Fibroblast of lung (primary cell): ENCODE measurements around the gene GPR34. TPM values are rescaled to one million over a fixed set of nuclear protein-coding genes. Genes with fewer than 3 reads are reported as not detected.

Experiments used
- DNase-seq, 2 donors: peaks; one replicate each; pipeline versions ENCODE4 v3.0.0 to v3.0.0-alpha.2; 2010; ENCODE audit warnings: low read depth in 2 of 2
- H2AFZ ChIP-seq: 2 replicates; pipeline ENCODE4 v1.5.1; 2012; ENCODE audit warnings: low read length, control low read depth, inconsistent platforms
- H3K27ac ChIP-seq: 2 replicates; pipeline ENCODE4 v1.5.1; 2011; ENCODE audit warnings: low read length, control low read depth; ENCODE audit not compliant: insufficient read depth
- H3K27me3 ChIP-seq: 2 replicates; pipeline ENCODE4 v1.5.1; 2011; ENCODE audit warnings: mild to moderate bottlenecking, low read length; ENCODE audit not compliant: control insufficient read depth, insufficient read depth
- H3K36me3 ChIP-seq: 2 replicates; pipeline ENCODE4 v1.5.1; 2011; ENCODE audit warnings: low read length; ENCODE audit not compliant: control insufficient read depth, insufficient read depth
- H3K4me1 ChIP-seq: 2 replicates; pipeline ENCODE4 v1.5.1; 2011; ENCODE audit warnings: low read length; ENCODE audit not compliant: control insufficient read depth, insufficient read depth; ENCODE audit errors: extremely low read depth
- H3K4me2 ChIP-seq: 2 replicates; pipeline ENCODE4 v1.5.1; 2011; ENCODE audit warnings: low read length, control low read depth; ENCODE audit not compliant: insufficient read depth; ENCODE audit errors: extremely low read depth
- H3K4me3 ChIP-seq, 4 experiments: fragments of 200-600 bp in 1 of 4; sonication (generic) in 1 of 4; replicated peaks in 1 of 4; 2 replicates each; pipeline ENCODE4 v1.5.1; 2011 to 2016; ENCODE audit warnings: low read length in 4 of 4, low read depth in 3 of 4, mild to moderate bottlenecking in 3 of 4, control low read depth in 2 of 4, inconsistent platforms in 1 of 4, mixed read lengths in 1 of 4; ENCODE audit not compliant: insufficient read depth in 1 of 4; ENCODE audit errors: control extremely low read depth in 1 of 4
- H3K79me2 ChIP-seq: 2 replicates; pipeline ENCODE4 v1.5.1; 2012; ENCODE audit warnings: mild to moderate bottlenecking, low read length, inconsistent platforms; ENCODE audit not compliant: control insufficient read depth, insufficient read depth
- H3K9ac ChIP-seq: 2 replicates; pipeline ENCODE4 v1.5.1; 2011; ENCODE audit warnings: mild to moderate bottlenecking, low read length, control low read depth; ENCODE audit not compliant: insufficient read depth
- H3K9me3 ChIP-seq: 2 replicates; pipeline ENCODE4 v1.5.1; 2012; ENCODE audit warnings: low read depth, low read length; ENCODE audit not compliant: control insufficient read depth, insufficient read depth
- H4K20me1 ChIP-seq: 2 replicates; pipeline ENCODE4 v1.5.1; 2011; ENCODE audit warnings: low read length; ENCODE audit not compliant: control insufficient read depth, insufficient read depth; ENCODE audit errors: extremely low read depth
- EZH2 ChIP-seq: IDR thresholded peaks from 2 replicates; pipeline ENCODE4 v1.5.1; 2012; ENCODE audit warnings: low read length, control low read depth, mild to moderate bottlenecking; ENCODE audit errors: missing control alignments
- polyA plus RNA-seq, 2 donors: library from polyadenylated mRNA; depleted of rRNA in 1 of 2; stranded (reverse) in 1 of 2; unstranded in 1 of 2; fragments of >200 nt; gene quantifications; 2 replicates each; pipeline ENCODE4 v1.2.1, GENCODE V29; 2011 to 2012; ENCODE audit warnings: missing spikeins in 1 of 2
- total RNA-seq: library from RNA; depleted of rRNA; stranded (reverse); fragments of >200 nt; gene quantifications from 2 replicates; pipeline ENCODE4 v1.2.1, GENCODE V29; 2014
- TF ChIP-seq, protein P1 (sequence below), 2 donors: IDR thresholded peaks in 1 of 2; conservative IDR thresholded peaks in 1 of 2; 1 replicate in 1 of 2; 2 replicates in 1 of 2; pipeline ENCODE4 v1.5.1; 2011 to 2012; ENCODE audit warnings: low read length in 2 of 2, control low read depth in 1 of 2, inconsistent platforms in 1 of 2, low read depth in 1 of 2, mild to moderate bottlenecking in 1 of 2

Gene GPR34
- total and polyA plus RNA-seq, 2 donors (not counting 1 experiment from before 2014, with no cell fraction given), result not detected

- TF ChIP-seq, protein P1, sequence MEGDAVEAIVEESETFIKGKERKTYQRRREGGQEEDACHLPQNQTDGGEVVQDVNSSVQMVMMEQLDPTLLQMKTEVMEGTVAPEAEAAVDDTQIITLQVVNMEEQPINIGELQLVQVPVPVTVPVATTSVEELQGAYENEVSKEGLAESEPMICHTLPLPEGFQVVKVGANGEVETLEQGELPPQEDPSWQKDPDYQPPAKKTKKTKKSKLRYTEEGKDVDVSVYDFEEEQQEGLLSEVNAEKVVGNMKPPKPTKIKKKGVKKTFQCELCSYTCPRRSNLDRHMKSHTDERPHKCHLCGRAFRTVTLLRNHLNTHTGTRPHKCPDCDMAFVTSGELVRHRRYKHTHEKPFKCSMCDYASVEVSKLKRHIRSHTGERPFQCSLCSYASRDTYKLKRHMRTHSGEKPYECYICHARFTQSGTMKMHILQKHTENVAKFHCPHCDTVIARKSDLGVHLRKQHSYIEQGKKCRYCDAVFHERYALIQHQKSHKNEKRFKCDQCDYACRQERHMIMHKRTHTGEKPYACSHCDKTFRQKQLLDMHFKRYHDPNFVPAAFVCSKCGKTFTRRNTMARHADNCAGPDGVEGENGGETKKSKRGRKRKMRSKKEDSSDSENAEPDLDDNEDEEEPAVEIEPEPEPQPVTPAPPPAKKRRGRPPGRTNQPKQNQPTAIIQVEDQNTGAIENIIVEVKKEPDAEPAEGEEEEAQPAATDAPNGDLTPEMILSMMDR (conservative IDR thresholded peaks at IDR 0.05 in 1 of 2, IDR thresholded peaks at IDR 0.05 in 1 of 2; ENCODE audit: low read depth in 1 of 2, low read length in 2 of 2), result no peak
- no peak for TF ChIP-seq EZH2
- H4K20me1 ChIP-seq, result no peaks in the 10 kb centered on the region
- H3K4me2 ChIP-seq, result no peak overlapping the region
- no peaks in the 10 kb centered on the region for H3K9me3 ChIP-seq
- H3K36me3 ChIP-seq, result no peaks in the 10 kb centered on the region
- H3K79me2 ChIP-seq, result no peaks in the 10 kb centered on the region
- H2AFZ ChIP-seq, result no peak overlapping the region
- no peaks in the 10 kb centered on the region for H3K27me3 ChIP-seq
- no peaks in the 10 kb centered on the region for H3K4me1 ChIP-seq
- H3K4me3 ChIP-seq, result no peak overlapping the region
- no peak overlapping the region for H3K27ac ChIP-seq
- H3K9ac ChIP-seq, result no peak overlapping the region
- DNase-seq, result no peak
These were observed 33.7 kb upstream of the GPR34 start for GRCh38 chrX:41655101-41655500.

GRCh38 chrX:41655631-41656030 lies 33.1 kb upstream of the GPR34 start:
- no peak overlapping the region for H3K27ac ChIP-seq
- H3K4me1 ChIP-seq, result no peaks in the 10 kb centered on the region
- TF ChIP-seq EZH2, result no peak
- TF ChIP-seq, protein P1 (conservative IDR thresholded peaks at IDR 0.05 in 1 of 2, IDR thresholded peaks at IDR 0.05 in 1 of 2; ENCODE audit: low read depth in 1 of 2, low read length in 2 of 2), result no peak
- H3K9me3 ChIP-seq, result no peaks in the 10 kb centered on the region
- no peaks in the 10 kb centered on the region for H3K27me3 ChIP-seq
- H3K79me2 ChIP-seq, result no peaks in the 10 kb centered on the region
- H4K20me1 ChIP-seq, result no peaks in the 10 kb centered on the region
- DNase-seq, result peak in 1 of 2 donors; percentile 44
- no peak overlapping the region for H2AFZ ChIP-seq
- H3K4me2 ChIP-seq, result no peak overlapping the region
- no peaks in the 10 kb centered on the region for H3K36me3 ChIP-seq
- H3K9ac ChIP-seq, result no peak overlapping the region
- H3K4me3 ChIP-seq, result no peak overlapping the region

DNA sequence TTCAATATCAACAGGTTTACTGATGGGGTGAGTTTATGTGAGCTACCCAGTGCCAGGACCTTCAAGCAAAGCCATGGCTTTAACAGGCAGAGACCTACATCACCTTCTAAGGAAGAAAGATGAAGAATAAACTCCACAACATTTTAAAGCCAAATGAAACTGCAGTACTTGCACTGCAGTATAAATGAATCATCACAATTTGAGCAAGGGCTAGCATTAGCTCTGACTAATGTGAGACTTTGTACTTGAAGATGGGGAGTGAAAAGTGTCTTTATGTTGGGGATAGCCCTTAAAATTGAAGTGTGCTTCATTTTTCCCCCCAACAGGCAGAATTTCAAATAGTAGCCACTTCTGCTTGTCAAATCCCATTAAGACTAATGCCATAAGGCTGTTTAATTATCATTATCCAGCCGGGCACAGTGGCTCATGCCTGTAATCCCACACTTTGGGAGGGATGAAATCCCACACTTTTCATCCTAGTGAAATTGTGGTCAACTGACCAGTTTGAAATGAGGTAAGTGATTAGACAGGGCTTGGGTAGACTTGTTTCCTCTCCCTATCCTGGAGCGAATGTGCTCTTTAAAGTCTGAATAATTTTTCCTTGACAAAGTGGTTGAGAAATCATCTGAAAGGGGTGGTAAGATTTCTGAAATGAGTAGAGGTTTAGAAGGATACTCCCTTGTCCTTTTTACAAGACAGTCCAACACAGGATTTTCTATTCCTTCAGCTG lies 27.2 kb upstream of the GPR34 start:
- H3K36me3 ChIP-seq, result no peaks in the 10 kb centered on the region
- no peaks in the 10 kb centered on the region for H3K27me3 ChIP-seq
- H3K27ac ChIP-seq, result no peak overlapping the region
- no peak overlapping the region for H3K4me3 ChIP-seq
- TF ChIP-seq, protein P1 (conservative IDR thresholded peaks at IDR 0.05 in 1 of 2, IDR thresholded peaks at IDR 0.05 in 1 of 2; ENCODE audit: low read depth in 1 of 2, low read length in 2 of 2), result no peak
- no peak for TF ChIP-seq EZH2
- H2AFZ ChIP-seq, result no peak overlapping the region
- H3K9me3 ChIP-seq, result no peaks in the 10 kb centered on the region
- DNase-seq, result peak; percentile 34 to 66
- H4K20me1 ChIP-seq, result no peaks in the 10 kb centered on the region
- H3K9ac ChIP-seq, result no peak overlapping the region
- no peaks in the 10 kb centered on the region for H3K4me1 ChIP-seq
- H3K79me2 ChIP-seq, result no peaks in the 10 kb centered on the region
- H3K4me2 ChIP-seq, result no peak overlapping the region
